ENCODE results near the gene KCNMB2.

KCNMB2 gene

GRCh38 chr3:178680489-178680888 is 144.3 kb downstream of the KCNMB2 start:
- TF ChIP-seq L3MBTL2 (conservative IDR thresholded peaks at IDR 0.05), result no peak
- TF ChIP-seq PKNOX1 (IDR thresholded peaks at IDR 0.05), result no peak
- TF ChIP-seq FOXM1 (IDR thresholded peaks at IDR 0.05; ENCODE audit: borderline replicate concordance), result no peak
- TF ChIP-seq HDGF (IDR thresholded peaks at IDR 0.05; ENCODE audit: borderline replicate concordance), result no peak
- TF ChIP-seq FOXA1 (IDR thresholded peaks at IDR 0.05), result no peak
- no peak for TF ChIP-seq FOXK2 (IDR thresholded peaks at IDR 0.05)
- no peak for TF ChIP-seq ELF4 (IDR thresholded peaks at IDR 0.05)
- no peak for DNase-seq (ENCODE audit: extremely low spot score)
- CTCF ChIA-PET, result no interaction called here
- POLR2A ChIA-PET, result interaction anchor here (0.5 kb wide), 1 partner anchor 386 kb away, joined by 3 read pairs; no protein-coding TSS in a partner anchor

DNA sequence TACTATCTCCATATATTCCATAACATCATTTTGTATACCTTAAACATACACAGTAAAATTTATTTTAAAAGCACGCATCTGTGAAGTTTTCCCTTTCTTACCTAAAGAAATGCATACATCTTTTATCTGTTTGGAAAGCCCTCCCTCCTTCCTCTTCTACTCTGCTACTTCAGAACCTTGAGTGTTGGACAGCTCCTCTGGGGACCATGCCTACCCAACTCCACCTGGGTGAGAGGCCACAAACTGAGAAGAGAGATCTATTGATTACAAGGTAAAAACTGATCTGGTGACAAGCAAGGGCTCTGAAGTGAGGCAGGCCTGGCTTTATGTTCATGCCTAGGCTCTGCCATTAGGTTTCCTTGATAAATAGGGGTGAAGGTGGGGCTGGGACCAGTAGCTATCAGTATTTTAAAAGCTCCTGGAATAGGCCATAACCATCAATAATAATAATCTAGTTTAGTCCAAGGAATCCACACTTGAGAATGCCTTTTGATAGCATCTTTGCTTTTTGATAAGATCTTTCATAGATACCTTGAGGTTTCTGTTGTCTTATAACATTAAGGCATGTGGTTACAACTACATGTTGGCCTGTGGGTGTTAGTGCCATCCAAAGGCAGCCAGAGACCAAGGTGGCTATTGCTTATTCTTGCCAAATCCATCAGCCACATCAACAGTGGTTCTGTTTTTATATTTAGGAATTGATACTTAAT is 148.8 kb downstream of the KCNMB2 start:
- TF ChIP-seq ELF4 (IDR thresholded peaks at IDR 0.05) (no peak), LEF1 (IDR thresholded peaks at IDR 0.05; ENCODE audit: borderline replicate concordance) (no peak), SUZ12 (IDR thresholded peaks at IDR 0.05) (no peak), FOXA1 (IDR thresholded peaks at IDR 0.05) (no peak), SP1 (IDR thresholded peaks at IDR 0.05) (no peak), L3MBTL2 (conservative IDR thresholded peaks at IDR 0.05) (no peak), FOXK2 (IDR thresholded peaks at IDR 0.05) (no peak), CTBP1 (IDR thresholded peaks at IDR 0.05; ENCODE audit: borderline replicate concordance) (no peak), TARDBP (IDR thresholded peaks at IDR 0.05) (no peak), PKNOX1 (IDR thresholded peaks at IDR 0.05) (no peak), ARNT (IDR thresholded peaks at IDR 0.05) (no peak), FOXM1 (IDR thresholded peaks at IDR 0.05; ENCODE audit: borderline replicate concordance) (no peak), BHLHE40 (IDR thresholded peaks at IDR 0.05; ENCODE audit: borderline replicate concordance) (no peak), HDGF (IDR thresholded peaks at IDR 0.05; ENCODE audit: borderline replicate concordance) (no peak), NFRKB (IDR thresholded peaks at IDR 0.05) (no peak), ZNF384 (IDR thresholded peaks at IDR 0.05) (no peak)
- ChIA-PET CTCF (no interaction called here), POLR2A (no interaction called here)
- no peak for DNase-seq (ENCODE audit: extremely low spot score)

DNA sequence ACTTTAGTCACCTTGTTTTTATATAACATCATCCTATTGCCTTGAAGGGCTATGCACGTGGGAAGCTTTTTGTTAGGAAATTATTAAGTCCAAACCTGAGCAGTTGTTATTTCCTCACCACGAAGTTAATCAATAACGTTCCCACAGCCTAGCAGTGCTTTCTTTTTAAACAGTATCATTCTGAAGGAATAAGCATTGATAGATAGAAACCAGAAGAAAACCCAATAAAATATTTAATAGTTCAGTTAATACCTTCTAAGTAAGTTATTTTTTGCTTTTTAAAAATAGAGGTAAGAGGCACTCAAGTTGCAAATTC is 149.3 kb downstream of the KCNMB2 start:
- ChIA-PET POLR2A (no interaction called here), CTCF (no interaction called here)
- TF ChIP-seq BHLHE40 (IDR thresholded peaks at IDR 0.05; ENCODE audit: borderline replicate concordance), result no peak
- TF ChIP-seq CTBP1 (IDR thresholded peaks at IDR 0.05; ENCODE audit: borderline replicate concordance), result no peak
- TF ChIP-seq PKNOX1 (IDR thresholded peaks at IDR 0.05), result no peak
- TF ChIP-seq FOXM1 (IDR thresholded peaks at IDR 0.05; ENCODE audit: borderline replicate concordance), result no peak
- no peak for TF ChIP-seq ARNT (IDR thresholded peaks at IDR 0.05)
- TF ChIP-seq ZNF384 (IDR thresholded peaks at IDR 0.05), result no peak
- TF ChIP-seq L3MBTL2 (conservative IDR thresholded peaks at IDR 0.05), result no peak
- no peak for DNase-seq (ENCODE audit: extremely low spot score)

- TF ChIP-seq HDGF (IDR thresholded peaks at IDR 0.05; ENCODE audit: borderline replicate concordance) (no peak), FOXK2 (IDR thresholded peaks at IDR 0.05) (no peak), SUZ12 (IDR thresholded peaks at IDR 0.05) (no peak)
- ChIA-PET CTCF (no interaction called here), POLR2A (no interaction called here)
- no peak for DNase-seq (ENCODE audit: extremely low spot score)
Observed at GRCh38 chr3:178686826-178687225, 150.6 kb downstream of the KCNMB2 start.

GRCh38 chr3:178690571-178690970 is 154.3 kb downstream of the KCNMB2 start:
- POLR2A ChIA-PET, result no interaction called here
- DNase-seq (ENCODE audit: extremely low spot score), result no peak

More at GRCh38 chr3:178690571-178690970, 154.3 kb downstream of the KCNMB2 start:
- CTCF ChIA-PET, result no interaction called here
- no peak for TF ChIP-seq NFRKB (IDR thresholded peaks at IDR 0.05)
- TF ChIP-seq SP1 (IDR thresholded peaks at IDR 0.05), result no peak
- TF ChIP-seq FOXM1 (IDR thresholded peaks at IDR 0.05; ENCODE audit: borderline replicate concordance), result no peak
- no peak for TF ChIP-seq FOXK2 (IDR thresholded peaks at IDR 0.05)
- no peak for TF ChIP-seq FOXA1 (IDR thresholded peaks at IDR 0.05)
- no peak for TF ChIP-seq PKNOX1 (IDR thresholded peaks at IDR 0.05)
- TF ChIP-seq ZNF384 (IDR thresholded peaks at IDR 0.05), result no peak
- no peak for TF ChIP-seq CTBP1 (IDR thresholded peaks at IDR 0.05; ENCODE audit: borderline replicate concordance)
- TF ChIP-seq LEF1 (IDR thresholded peaks at IDR 0.05; ENCODE audit: borderline replicate concordance), result no peak
- no peak for TF ChIP-seq L3MBTL2 (conservative IDR thresholded peaks at IDR 0.05)
- no peak for TF ChIP-seq BHLHE40 (IDR thresholded peaks at IDR 0.05; ENCODE audit: borderline replicate concordance)
- TF ChIP-seq TARDBP (IDR thresholded peaks at IDR 0.05), result no peak

Data from HEK293T (cell line).